GM19463 (cell line): ENCODE measurements around the gene CALHM3.

ENCODE experiments used
- ATAC-seq: cut with Tn5 transposase; IDR thresholded peaks from one replicate; pipeline ENCODE4 v1.9.1; 2021; ENCODE audit warnings: mild to moderate bottlenecking, moderate library complexity; ENCODE audit not compliant: unreplicated experiment

Gene CALHM3

GRCh38 chr10:103451091-103451813 is 27.8 kb downstream of the CALHM3 start:
- ATAC-seq: peak; percentile 38

DNA sequence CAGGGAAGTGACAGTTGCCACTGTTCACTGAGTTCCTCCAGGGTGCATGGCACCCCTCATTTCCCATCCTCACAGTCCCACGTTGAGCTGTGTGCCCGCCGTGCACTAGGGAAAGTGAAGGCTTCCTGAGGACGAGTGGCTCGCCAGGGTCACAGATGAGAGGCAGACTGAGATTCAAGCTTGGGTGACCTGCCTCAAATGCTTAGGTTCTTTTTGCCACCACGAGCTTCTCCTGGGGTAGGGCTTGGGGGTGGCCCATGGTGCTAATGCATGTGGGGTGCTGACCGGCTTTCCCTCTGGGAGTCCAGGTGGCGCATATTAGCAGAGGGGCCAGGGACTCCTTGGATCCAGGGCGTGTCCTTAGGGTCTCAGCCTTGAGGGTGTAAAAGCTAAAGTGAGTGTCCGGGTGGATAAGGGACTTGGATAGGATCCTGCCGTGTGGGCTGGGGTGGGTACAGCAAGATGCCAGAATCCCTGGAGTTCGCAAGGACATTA is 28.8 kb downstream of the CALHM3 start:
- ATAC-seq: no peak

DNA sequence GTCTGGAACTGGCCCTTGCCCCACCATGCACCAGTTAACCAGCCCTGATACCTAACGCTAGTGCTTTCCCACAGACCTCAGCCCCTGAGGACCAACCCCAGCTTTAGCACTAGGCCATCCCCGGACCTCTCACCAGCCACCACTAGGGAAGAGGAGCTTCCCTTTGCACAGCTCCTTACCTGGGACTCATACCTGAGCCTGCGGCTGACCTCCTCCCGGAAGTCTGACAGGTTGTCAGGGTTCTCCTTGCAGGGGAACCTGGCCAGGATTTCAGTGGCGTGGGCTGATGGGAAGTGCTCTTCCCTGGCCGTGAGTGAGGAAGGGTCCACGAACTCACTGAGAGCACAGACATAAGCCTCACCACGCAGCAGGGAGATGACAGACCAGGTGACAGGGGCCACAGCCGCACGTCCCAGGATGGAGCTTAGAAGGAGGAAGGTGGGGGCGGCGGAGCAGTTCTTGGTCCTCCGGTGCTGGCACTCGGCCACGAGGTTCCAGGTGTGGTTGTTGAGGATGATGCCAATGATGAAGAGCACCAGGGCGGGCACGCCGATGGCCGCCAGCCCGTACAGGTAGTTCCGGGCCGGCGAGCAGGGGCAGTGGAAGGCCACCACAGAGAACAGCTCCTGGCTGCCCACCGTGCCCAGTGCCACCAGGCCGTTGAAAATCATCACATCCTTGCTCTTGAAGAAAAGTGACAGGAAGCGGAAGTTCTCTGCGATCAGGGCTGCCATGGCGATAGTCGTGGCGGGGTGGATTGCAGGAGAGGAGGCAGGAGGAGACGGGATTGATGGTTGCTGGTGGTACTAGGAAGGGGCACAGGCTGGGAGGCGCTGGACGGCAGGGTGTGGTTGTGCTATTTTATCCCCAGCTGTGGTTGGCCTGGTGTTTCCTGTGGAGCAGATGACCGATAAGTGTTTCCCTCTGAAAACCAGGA is 29.6 kb downstream of the CALHM3 start:
- ATAC-seq: no peak

DNA sequence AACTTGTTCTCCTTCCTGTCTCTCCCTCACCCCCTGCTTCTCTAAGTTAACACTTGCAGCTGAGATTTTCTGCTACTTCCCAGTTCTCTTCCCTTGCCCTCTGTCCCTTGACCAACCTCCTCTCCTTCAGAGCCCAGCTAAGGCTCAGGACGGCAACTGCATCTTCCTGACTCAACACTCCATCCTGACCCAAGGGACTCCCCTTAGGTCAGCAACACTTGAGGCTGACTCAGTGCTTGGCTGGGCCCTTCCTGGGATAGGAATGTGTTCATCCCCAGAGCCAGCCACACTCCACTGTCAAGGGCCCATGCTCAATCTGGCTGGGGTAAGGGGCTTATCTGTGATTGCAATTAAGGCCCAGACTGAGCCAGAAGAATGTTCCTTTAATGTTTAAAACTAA is 30.3 kb downstream of the CALHM3 start:
- no peak for ATAC-seq

GRCh38 chr10:103447187-103447586 is 31.9 kb downstream of the CALHM3 start:
- ATAC-seq: no peak

- ATAC-seq: no peak
Measured at GRCh38 chr10:103445767-103446567, 33.1 kb downstream of the CALHM3 start.

DNA sequence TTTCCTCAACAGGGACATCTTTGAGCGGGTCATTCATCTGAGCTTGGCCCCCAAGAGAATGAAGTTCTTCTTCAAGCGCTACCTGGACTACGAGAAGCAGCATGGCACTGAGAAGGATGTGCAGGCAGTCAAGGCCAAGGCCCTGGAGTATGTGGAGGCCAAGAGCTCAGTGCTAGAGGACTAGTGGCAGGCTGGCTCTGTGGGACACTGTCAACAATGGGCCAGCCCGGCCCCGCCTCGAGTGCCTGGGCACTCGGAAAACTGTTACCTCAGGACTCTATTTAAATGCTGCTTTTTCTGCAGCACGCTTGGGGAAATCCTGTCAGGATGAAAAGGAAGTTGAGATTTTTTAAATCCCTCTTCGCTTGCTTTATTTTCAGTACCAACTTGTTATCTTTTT is 33.7 kb downstream of the CALHM3 start:
- ATAC-seq: no peak

- no peak for ATAC-seq
Measured at GRCh38 chr10:103444478-103444877, 34.6 kb downstream of the CALHM3 start.

DNA sequence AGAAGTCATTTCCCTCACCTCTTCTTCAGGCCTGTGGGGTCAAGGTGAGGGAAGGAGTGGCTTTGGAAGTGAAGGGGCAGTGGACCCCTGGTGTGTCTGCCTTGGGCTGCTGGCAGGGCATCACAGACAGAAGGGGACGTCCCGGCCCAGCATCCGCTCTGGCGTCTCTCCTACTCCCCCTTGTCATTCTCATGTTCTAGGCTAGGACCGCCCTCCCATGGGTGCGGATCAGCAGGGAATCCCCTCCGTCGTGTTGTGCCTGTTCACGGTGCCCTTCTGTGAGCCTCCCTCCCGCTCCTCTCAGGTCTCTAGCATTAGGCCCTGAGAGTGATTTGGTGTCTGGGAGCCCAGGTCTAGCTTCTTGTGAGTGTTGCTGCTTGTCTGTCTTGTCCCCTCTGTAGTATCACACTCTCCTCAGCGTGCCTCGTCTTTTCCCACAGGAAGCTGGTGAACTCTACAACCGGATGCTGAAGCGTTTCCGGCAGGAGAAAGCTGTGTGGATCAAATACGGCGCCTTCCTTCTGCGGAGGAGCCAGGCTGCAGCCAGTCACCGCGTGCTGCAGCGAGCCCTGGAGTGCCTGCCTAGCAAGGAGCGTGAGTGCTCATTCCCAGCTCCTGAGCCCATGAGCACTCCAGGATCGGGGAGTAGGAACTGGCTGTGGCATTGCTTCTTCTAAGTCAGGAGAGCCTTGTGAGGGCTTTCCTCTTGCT is 35.4 kb downstream of the CALHM3 start:
- ATAC-seq: no peak

GRCh38 chr10:103442031-103442461 is 37.0 kb downstream of the CALHM3 start:
- no peak for ATAC-seq

DNA sequence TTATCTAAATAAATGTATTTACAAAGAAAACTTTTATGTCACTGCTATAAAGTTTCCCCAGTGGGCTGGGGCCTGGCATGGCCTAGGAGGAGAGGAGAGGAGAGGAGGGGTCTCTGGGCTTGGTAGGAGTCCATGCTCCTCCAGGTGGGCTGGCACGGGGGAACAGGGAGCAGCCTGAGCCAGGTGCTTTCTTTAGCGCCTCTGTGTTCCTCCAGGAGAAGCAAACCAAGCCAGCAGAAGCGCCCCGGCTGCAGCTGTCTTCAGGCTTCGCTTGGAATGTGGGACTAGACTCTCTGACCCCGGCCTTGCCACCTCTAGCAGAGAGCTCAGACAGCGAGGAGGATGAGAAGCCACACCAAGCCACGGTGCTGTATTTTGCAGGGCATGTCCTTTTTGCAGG is 37.4 kb downstream of the CALHM3 start:
- ATAC-seq: no peak

DNA sequence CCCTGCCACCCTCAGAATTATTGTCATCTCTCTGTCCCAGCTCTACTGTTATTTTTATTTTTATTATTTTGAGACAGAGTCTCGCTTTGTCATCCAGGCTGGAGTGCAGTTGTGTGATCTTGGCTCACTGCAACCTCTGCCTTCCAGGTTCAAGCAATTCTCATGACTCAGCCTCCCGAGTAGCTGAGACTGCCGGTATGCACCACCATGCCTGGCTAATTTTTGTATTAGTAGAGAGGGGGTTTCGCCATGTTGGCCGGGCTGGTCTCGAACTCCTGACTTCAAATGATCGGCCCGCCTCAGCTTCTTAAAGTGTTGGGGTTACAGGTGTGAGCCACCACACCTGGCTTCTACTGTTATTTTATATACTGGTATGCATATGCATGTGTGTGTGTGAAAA is 37.8 kb downstream of the CALHM3 start:
- ATAC-seq: no peak

- no peak for ATAC-seq
Measured at GRCh38 chr10:103440416-103440815, 38.6 kb downstream of the CALHM3 start.

GRCh38 chr10:103439776-103440175 is 39.3 kb downstream of the CALHM3 start:
- ATAC-seq: no peak

DNA sequence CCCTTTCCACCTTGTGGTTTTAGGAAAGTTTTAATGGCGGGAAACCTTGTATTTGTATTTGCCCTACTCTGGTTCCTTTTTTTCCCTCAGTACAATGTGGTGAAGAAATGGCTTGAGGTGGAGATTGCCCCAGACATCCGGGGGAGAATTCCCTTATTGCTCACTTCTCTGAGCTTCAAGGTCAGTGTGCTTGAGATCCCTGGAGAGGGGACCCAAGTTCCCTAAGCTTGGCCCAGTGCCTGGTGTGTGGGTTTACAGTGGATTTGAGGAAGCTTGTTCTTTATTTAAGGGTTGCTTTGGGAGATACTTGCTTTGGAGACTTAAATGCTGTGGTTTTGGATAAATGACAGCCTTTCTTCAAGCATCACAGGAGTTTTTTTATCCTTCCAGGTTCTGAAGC is 45.2 kb downstream of the CALHM3 start:
- no peak for ATAC-seq

DNA sequence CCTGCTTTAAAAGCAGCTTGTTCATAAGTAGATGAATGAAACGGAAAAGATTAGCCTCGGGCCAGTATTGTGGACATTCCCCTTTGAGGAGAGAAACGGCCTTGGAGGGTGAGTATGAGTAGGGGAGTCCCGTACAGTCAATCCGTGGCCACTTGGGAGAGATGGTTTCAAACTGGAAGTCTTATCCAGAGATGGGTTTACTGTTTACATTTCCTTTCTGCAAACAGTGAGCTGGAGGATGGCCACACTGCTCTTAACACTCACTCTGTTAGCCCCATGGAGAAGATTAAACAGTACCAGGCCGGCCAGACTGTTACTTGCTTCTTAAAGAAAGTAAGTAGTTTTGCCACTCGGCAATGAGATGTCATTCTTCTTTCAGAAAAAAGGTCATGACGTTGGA is 47.1 kb downstream of the CALHM3 start:
- no peak for ATAC-seq

DNA sequence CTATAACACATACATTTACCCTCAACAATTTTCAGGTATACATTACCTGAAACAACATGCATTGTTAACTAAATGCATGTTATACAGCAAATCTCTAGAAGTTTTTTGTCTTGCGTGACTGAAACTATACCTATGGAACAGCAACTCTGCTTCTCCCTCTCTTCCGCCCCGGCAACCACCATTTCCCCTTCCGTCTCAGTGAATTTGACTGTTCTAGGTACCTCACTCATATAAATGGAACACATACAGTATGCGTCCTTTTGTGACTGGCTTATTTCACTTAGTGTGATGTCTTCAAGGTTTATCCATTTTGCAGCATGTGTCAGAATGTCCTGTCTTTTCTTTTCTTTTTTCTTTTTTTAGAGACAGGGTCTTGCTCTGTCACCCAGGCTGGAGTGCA is 49.4 kb downstream of the CALHM3 start:
- ATAC-seq: no peak

DNA sequence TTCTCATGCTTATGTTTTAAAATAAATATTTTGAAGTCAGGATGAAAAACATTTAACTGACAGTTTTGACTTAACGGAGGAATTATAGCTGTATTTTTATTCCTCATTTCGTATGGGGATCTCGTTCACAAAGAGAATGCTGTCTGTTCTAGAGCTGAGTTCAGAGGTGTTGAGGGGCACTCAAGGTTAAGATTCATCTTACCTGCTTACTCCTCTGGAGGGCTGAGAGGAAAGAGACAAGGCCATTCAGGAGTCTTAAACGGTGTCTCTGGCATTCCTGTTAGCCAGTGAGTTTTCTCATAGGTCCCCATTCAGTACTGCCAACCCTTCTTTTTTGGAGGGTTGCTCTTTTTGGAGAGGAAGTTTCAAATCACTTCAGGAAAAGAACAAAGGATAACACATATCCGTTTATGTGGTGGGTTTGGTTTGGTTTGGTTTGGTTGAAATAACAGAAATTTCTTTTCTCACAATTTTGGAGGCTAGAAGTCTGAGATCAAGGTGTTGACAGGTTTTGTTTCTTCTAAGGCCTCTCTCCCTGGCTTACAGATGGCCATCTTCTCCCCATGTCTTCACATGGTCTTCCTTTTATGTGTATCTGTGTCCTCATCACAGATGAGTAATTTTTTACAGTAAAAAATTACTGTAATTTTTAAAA is 49.9 kb downstream of the CALHM3 start:
- no peak for ATAC-seq

DNA sequence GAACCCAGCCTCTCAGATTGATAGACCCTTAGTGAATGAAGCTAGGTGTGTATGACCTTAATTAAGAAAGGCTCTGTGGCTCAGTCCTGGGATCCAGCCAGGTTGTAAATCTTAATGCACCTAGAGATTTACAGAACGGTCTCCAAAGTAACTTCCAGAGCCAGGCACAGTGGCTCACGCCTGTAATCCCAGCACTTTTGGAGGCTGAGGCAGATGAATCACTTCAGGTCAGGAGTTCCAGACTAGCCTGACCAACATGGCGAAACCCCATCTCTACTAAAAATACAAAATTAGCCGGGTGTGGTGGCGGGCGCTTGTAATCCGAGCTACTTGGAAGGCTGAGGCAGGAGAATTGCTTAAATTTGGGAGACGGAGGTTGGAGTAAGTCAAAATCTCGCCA is 51.2 kb downstream of the CALHM3 start:
- no peak for ATAC-seq

- ATAC-seq: no peak
Measured at GRCh38 chr10:103423748-103424147, 55.3 kb downstream of the CALHM3 start.
